Nephron (organoid): ENCODE results near the gene ESRRA.
A peak's percentile ranks its signal among the peaks of the same experiment; 100 is the strongest.

Source experiments
- H3K27ac Mint-ChIP-seq, 3 experiments: 2 replicates each; pipeline ENCODE4 v1.8.0; 2020; ENCODE audit warnings: mixed read lengths in 3 of 3, mild to moderate bottlenecking in 2 of 3, moderate library complexity in 1 of 3
- H3K27me3 Mint-ChIP-seq: 2 replicates; pipeline ENCODE4 v1.8.0; 2021; ENCODE audit warnings: low read depth, mild to moderate bottlenecking, moderate library complexity, mixed read lengths
- H3K36me3 Mint-ChIP-seq: 2 replicates; pipeline ENCODE4 v1.8.0; 2020; ENCODE audit warnings: low read depth, mixed read lengths
- H3K4me1 Mint-ChIP-seq: 2 replicates; pipeline ENCODE4 v1.8.0; 2020; ENCODE audit warnings: mixed read lengths
- H3K4me3 Mint-ChIP-seq, 3 experiments: 2 replicates each; pipeline ENCODE4 v1.8.0; 2020; ENCODE audit warnings: mild to moderate bottlenecking in 3 of 3, mixed read lengths in 3 of 3, moderate library complexity in 2 of 3
- H3K9me3 Mint-ChIP-seq: 2 replicates; pipeline ENCODE4 v1.8.0; 2020; ENCODE audit warnings: mixed read lengths
- CTCF ChIP-seq, 3 experiments: fragments of 200-600 bp; sonication (generic); IDR thresholded peaks; one replicate each; pipeline ENCODE4 v1.5.0; 2021; ENCODE audit warnings: antibody characterized with exemption in 3 of 3; ENCODE audit not compliant: unreplicated experiment in 3 of 3

ESRRA gene

GRCh38 chr11:64339286-64339685 is 34.0 kb downstream of the ESRRA start:
- Mint-ChIP-seq H3K36me3 (no peaks in the 10 kb centered on the region), H3K4me1 (peaks cover 12% of the 10 kb centered on the region), H3K27me3 (peaks cover 15% of the 10 kb centered on the region), H3K4me3 (peak overlapping the region in 1 of 3 experiments; percentile 19), H3K9me3 (no peaks in the 10 kb centered on the region), H3K27ac (peak overlapping the region in 1 of 3 experiments; percentile 17)
- no peak for TF ChIP-seq CTCF (IDR thresholded peaks at IDR 0.05; ENCODE audit: unreplicated experiment in 3 of 3)

- peak within 1 kb of the TSS; percentile 62 to 72 (median 67) for H3K4me3 Mint-ChIP-seq
- TF ChIP-seq CTCF (IDR thresholded peaks at IDR 0.05; ENCODE audit: unreplicated experiment in 3 of 3), result no peak
- peaks cover 15% of the 10 kb centered on the region for H3K27me3 Mint-ChIP-seq
- H3K36me3 Mint-ChIP-seq, result no peaks in the 10 kb centered on the region
- H3K27ac Mint-ChIP-seq, result peak within 1 kb of the TSS in 1 of 3 experiments; percentile 63
- no peaks in the 10 kb centered on the region for H3K9me3 Mint-ChIP-seq
- H3K4me1 Mint-ChIP-seq, result peaks cover 11% of the 10 kb centered on the region
These were observed 34.6 kb downstream of the ESRRA start, which contains the start of gene CCDC88B for GRCh38 chr11:64339754-64340408. Gene CCDC88B (plus strand): TSS chr11:64340204. CDS start chr11:64340267, 63 bp downstream.

- H3K36me3 Mint-ChIP-seq, result no peaks in the 10 kb centered on the region
- TF ChIP-seq CTCF (IDR thresholded peaks at IDR 0.05; ENCODE audit: unreplicated experiment in 3 of 3), result no peak
- no peaks in the 10 kb centered on the region for H3K9me3 Mint-ChIP-seq
- peak overlapping the region in 1 of 3 experiments; percentile 63 for H3K27ac Mint-ChIP-seq
- peak overlapping the region; percentile 62 to 72 (median 67) for H3K4me3 Mint-ChIP-seq
- H3K4me1 Mint-ChIP-seq, result peaks cover 7% of the 10 kb centered on the region
- H3K27me3 Mint-ChIP-seq, result peaks cover 15% of the 10 kb centered on the region
These were observed 35.5 kb downstream of the ESRRA start for GRCh38 chr11:64340671-64341335.

- H3K9me3 Mint-ChIP-seq, result no peaks in the 10 kb centered on the region
- no peaks in the 10 kb centered on the region for H3K36me3 Mint-ChIP-seq
- TF ChIP-seq CTCF (IDR thresholded peaks at IDR 0.05; ENCODE audit: unreplicated experiment in 3 of 3), result no peak
- no peak overlapping the region for H3K27ac Mint-ChIP-seq
- H3K4me3 Mint-ChIP-seq, result peak overlapping the region in 2 of 3 experiments; percentile 62 to 72
- peaks cover 15% of the 10 kb centered on the region for H3K27me3 Mint-ChIP-seq
- H3K4me1 Mint-ChIP-seq, result peaks cover 7% of the 10 kb centered on the region
These were observed 36.1 kb downstream of the ESRRA start for GRCh38 chr11:64341429-64341828.

GRCh38 chr11:64341851-64342791 is 36.8 kb downstream of the ESRRA start:
- H3K36me3 Mint-ChIP-seq, result no peaks in the 10 kb centered on the region
- no peak overlapping the region for H3K27ac Mint-ChIP-seq
- peaks cover 15% of the 10 kb centered on the region for H3K27me3 Mint-ChIP-seq
- H3K4me3 Mint-ChIP-seq, result peak overlapping the region; percentile 58 to 76 (median 68)
- no peaks in the 10 kb centered on the region for H3K9me3 Mint-ChIP-seq
- H3K4me1 Mint-ChIP-seq, result peaks cover 7% of the 10 kb centered on the region
- TF ChIP-seq CTCF (IDR thresholded peaks at IDR 0.05; ENCODE audit: unreplicated experiment in 3 of 3), result peak; percentile 23 to 54 (median 45)
